Activated T-helper 1 cell treated with anti-CD3 and anti-CD28 coated beads, Interleukin-2, amount 50 U/mL, for 16 hours (primary cell): ENCODE results near the gene MAGI1.
"Not testable (repeated sequence)": the region's sequence is repeated elsewhere in the genome, so short reads cannot be mapped to it uniquely, and the experiment has no call there.

ENCODE experiments used
- DNase-seq, 2 donors: peaks; one replicate each; pipeline ENCODE4 v3.0.0-alpha.2; 2020; ENCODE audit warnings: low read depth in 1 of 2, low spot score in 1 of 2

MAGI1 gene

DNA sequence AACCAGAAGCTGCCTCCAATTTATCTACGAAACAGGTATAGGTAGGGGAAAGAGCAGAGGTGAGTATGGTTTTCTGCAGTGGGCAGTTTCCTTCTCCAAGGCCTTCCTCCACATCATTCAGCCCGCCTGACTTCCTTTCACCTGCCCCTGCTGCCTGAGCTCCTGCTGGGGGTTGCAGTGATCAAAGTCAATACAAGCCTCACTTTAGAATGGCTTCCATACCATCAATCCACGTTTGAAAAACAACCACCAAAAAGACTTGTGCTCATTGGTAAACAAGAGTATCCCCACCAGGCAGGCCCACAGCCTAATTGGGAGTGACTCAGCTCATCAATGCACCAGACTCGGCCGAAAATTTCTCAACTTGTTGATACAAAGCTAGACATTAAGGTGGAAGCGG lies 159.9 kb downstream of the MAGI1 start:
- no peak for DNase-seq

DNA sequence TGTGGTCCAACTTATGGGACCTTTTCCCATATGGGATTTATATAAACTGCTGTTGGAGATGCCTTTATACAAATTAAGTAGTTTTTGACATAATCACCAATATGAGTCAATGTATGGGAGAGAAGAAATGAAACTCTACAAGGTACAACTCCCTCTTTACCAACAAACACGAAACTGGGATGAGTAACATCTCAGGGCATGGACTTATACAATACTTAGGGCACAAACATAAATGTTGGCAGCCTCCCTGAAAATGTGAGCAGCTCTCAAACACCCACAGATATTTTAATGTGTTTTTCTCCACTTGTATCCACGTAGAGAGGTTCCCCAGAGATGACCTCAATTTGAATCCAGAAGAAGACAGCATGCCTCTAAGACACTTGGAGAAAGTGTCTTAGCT lies 161.6 kb downstream of the MAGI1 start:
- DNase-seq, result no peak

GRCh38 chr3:65876028-65876420 lies 162.7 kb downstream of the MAGI1 start:
- DNase-seq, result no peak

DNA sequence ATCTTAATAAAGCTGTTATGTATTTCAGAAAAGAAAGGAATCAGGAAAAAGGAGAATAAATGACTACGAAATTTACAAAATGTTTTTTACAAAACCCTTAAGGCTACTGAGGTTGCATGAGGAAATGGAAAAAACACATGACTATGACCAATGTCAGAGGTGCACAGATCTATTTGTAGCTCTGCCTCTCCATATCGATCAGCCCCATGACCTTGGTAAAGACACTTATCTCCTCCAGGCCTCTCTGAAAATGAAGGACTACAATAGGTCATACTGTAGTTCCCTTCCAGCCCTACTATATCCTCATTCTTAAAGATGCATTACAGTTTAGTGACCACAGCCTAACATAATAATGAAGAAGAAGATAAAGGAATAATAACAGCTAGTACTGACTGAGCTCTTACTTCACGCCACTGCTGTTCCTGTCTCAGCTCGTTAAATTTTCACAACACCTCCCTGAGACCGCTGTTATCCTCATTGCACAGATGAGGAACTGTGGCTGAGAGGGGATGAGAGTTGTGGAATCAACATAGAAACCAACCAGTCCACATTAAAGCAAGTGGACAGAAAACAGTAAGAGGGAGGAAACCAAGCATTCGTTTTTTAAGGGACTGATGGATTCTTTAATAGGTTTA lies 163.2 kb downstream of the MAGI1 start:
- no peak for DNase-seq

- DNase-seq, result no peak
These were observed 164.8 kb downstream of the MAGI1 start for GRCh38 chr3:65873869-65874268.

DNA sequence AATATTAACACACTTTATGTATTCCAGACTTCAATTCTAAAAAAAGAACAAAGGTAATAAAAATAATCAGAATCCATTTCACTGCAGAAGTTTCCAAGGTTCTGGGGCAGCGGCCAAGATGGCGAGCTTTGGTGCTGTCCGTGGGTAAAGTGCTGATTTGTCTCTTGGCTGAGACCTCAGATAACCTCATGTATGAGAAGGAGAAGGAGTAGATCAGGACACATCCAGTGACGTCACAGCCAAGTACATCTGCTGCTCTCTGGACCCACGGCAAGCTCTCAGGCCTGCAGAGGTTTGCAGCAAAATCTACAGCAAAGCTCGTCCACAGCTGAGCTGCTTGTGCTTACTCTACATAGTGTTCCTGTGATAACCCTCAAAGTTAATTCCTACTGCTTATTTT lies 165.7 kb downstream of the MAGI1 start:
- DNase-seq, result no peak

DNA sequence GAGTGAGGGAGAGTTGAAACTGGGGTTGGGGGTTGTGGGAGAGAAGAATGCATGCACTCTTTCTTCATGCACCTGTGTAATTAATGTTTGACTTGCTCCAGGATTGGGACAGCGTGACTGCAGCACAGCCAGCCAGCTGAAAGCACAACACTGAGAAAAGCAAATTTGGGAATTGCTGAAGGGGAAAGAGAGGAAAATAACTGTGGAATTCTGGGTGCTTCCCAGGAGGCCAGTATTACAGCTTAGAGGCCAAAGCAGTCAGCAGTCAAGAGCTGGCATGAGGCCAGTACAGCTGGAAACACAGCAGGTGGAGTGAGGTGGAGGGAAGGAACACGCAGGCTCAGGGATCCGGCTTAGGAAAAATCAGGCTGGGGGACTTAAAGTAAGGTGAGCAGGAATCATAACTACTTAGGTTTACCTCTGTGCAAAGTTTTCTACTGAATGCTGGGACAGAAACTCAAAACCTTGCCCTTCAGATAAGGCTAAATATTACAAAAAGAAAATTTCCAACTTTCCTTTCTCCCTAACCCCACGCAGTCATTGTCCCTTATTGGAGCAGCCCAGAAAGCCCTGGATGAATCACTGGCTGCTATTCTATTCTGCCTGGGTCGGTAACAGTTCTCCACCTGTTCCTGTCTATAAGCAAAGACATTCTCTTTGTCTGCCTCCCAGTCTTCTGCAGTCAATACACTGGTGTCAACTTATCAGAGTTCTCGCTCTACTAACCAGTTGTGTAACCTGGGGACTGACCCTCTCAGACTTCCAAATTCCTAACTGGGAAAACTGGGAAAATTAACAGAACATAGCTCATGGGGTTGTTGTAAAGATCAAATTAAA lies 167.2 kb downstream of the MAGI1 start:
- no peak for DNase-seq

GRCh38 chr3:65869798-65870197 lies 168.9 kb downstream of the MAGI1 start:
- no peak for DNase-seq

- no peak for DNase-seq
These were observed 171.1 kb downstream of the MAGI1 start for GRCh38 chr3:65867463-65868210.

DNA sequence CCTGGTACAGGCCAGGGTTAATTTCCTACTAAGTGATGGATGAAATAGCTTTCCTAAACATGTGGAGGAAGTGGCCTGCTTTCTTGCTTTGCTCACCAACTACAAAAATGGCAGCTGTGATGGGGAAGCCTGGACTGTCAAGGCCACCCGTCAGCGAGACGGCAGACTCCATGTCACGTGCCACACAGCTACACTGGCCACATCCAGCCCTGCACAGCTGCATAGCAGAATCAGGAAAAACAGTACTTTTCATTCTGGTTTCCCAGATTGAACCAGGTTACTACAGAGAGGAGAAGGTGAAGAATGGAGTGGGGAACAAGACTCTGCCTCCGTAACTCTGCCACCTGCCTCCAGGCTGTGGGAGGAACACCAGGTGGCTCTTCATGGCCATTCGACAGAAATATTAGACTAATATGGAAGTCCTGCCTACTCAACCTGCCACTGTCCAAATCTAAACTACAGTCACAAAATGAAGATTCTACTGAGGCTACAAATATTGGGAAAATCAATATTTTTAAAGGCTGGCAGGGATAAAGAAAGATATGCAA lies 174.3 kb downstream of the MAGI1 start:
- DNase-seq, result no peak

DNA sequence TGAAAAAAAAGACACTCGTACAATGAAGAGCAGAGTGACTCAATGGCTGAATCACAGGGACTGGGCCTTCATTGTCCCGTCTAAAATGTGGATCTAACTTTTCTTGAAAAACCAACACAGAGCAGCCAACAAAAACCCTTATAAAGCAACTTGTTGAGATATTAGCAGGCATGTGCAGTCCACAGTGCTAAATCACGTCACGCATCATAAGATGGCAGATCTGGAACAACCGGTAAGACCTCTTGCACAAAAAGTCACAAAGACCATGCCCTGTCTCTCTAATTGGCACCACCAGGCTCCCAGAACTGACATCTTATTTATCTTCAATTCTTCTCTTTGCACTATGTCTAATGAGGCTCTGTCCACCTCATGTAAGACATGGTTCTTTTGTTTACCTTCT lies 177.0 kb downstream of the MAGI1 start:
- DNase-seq, result no peak

- DNase-seq, result not testable (repeated sequence)
These were observed 179.1 kb downstream of the MAGI1 start for GRCh38 chr3:65859612-65860011.

- no peak for DNase-seq
These were observed 180.0 kb downstream of the MAGI1 start for GRCh38 chr3:65858749-65859148.

- DNase-seq, result no peak
These were observed 181.4 kb downstream of the MAGI1 start for GRCh38 chr3:65857327-65857726.

- DNase-seq, result no peak
These were observed 181.8 kb downstream of the MAGI1 start for GRCh38 chr3:65856907-65857306.

GRCh38 chr3:65855370-65856100 lies 183.2 kb downstream of the MAGI1 start:
- no peak for DNase-seq

DNA sequence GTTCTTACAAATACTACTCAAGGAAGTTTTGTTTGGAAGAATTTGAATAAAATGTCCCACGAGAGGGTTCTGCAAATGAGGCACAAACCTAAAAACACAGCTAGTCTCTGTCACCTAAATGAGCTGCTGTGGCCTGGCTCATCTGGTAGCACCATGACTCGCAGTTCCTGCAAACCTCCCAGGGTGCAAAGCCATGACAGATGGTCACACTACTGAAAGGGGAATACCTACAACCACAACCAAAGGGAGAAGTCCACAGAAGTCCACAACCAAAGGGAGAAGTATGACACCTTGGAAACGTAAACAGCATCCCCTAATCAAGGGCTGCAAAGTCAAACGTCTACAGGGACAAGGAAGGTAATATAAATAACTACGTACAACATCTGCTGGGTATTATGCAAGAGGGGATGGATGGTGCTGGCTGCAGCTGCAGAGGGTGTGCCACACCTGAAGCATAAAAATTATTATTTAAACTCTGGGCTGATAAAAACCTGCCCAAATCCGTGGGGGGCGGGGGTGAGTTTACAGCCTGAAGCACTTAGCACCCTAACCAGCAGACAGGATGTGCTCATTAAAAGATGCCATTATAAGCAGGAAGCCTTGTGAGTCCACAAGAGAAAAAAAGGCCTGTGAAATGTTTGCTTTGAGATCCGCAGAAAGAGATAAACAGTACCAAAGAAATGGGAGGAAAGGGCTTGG lies 184.0 kb downstream of the MAGI1 start:
- no peak for DNase-seq

DNA sequence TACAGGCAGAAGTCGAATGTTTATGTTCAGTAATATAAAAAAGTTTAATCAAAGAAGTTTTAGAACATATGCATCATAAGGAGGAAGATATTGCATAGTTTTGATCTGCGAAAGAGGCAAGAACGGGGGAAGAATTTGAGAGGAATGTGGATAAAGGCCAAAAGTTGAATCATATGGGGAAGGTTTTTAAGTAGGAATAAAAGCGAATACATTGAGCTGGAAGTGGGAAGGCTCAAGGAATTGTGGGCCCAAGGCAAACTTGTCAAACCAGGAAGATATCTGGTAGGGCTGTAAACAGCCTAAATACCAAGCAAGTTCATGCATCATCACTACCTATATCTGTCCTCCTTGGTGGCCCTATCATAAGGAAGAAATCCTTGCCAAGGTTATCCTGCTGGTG lies 186.9 kb downstream of the MAGI1 start:
- no peak for DNase-seq

GRCh38 chr3:65850261-65850660 lies 188.5 kb downstream of the MAGI1 start:
- no peak for DNase-seq

DNA sequence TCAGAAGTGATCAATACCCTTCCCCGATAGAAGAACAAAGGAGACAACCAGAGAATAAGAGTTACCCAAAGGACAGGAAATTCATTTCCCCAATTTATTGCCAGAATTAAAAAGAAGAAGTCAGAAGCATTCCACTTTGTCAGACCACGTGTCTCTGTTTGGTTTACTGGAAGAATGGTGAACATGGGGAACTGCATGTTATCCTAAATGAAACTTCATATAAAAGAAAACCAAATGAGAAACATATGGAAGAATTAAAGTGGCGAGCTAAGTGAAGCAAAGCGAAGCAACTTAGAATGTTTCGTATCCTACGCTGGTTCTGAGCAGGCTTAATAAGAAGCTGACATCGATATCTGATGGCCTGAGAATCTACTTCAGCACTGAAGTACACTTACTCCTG lies 190.7 kb downstream of the MAGI1 start:
- DNase-seq, result no peak

DNA sequence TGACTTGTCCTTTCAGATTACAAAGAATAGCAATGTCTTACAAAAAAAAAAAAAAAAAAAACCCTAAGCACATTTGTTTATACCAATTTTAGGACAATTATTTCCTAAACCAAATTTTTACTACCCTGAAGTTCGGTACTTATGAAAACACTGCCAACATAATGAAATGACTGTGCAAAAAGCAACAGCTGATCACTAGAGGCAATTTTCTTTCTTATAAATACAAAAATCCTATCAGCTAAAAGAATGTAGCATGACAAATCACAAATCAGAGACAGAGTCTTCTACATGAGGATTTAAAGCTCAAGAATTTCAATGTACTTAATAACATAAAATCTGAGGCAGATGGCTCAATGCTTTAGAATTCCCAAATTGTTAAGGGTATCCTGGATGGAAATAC lies 191.8 kb downstream of the MAGI1 start:
- DNase-seq, result no peak
